ENCODE measurements around the gene ARID3A. TPM values are rescaled to one million over a fixed set of nuclear protein-coding genes. Genes with fewer than 3 reads are reported as not detected.

The ARID3A gene
- total and polyA plus RNA-seq, 2 of the 8 experiments (the other 6 are each of a cell fraction or from before 2014, with no cell fraction given): 40.5 to 77.4 TPM

DNA sequence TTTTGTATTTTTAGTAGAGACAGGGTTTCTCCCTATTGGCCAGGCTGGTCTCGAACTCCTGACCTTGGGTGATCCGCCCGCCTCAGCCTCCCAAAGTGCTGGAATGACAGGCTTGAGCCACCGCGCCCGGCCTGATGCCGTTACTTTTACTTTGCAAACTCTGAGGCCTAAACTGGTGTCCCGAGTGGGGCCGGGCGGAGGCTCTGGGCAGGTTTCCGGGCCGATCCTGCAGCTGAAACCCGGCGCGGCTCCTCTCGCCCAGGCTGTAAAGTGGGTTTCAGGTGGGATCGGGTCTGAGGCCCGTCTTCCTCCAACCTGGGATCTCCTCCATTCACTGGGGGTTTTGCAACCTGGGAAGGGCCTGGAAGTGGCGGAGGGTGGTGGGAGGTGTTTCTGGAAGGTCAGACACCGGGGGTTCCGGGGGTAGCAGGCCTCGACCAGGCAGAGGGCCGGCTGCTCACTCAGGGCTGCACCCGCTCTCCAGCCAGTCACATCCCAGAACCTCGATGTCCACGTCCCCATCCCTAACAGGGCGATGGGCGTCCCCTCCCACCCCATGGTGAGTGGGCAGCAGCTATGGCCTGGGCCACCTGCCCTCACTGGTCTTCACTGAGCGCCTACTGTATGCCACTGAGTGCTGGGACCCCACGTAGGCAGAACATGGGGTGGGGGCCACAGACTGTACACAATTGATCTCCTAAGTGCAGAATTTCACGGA is 37.0 kb downstream of the ARID3A start:
- no peak overlapping the region for H3K18ac ChIP-seq (ENCODE audit: extremely low read depth, low read length)
- DNase-seq (ENCODE audit: low read depth in 1 of 2, low spot score in 2 of 2) (no peak), FAIRE-seq (no peak)
- ChIA-PET CTCF (ENCODE audit: partially characterized antibody) (interaction anchor here (0.7 to 2.0 kb wide), 5 partner anchors 8 to 36 kb away, joined by 3 to 8 read pairs (median 5); no protein-coding TSS in a partner anchor), POLR2A (ENCODE audit: partially characterized antibody) (interaction anchor here (0.6 to 1.5 kb wide), 6 partner anchors 14 to 66 kb away, joined by 3 to 4 read pairs (median 3); no protein-coding TSS in a partner anchor)
- H4K91ac ChIP-seq (replicated peaks; ENCODE audit: insufficient read length, low read length): no peak overlapping the region
- H3K23ac ChIP-seq (ENCODE audit: insufficient read length): no peak overlapping the region
- peaks cover 5 to 33% (median 20%) of the 10 kb centered on the region in 4 experiments for H3K36me3 ChIP-seq (ENCODE audit: control insufficient read depth in 2 of 4, insufficient read depth in 4 of 4, low read length in 3 of 4)
- no peaks in the 10 kb centered on the region for H3K23me2 ChIP-seq (ENCODE audit: low read depth, low read length)
- no peak overlapping the region for H3K4me2 ChIP-seq (ENCODE audit: insufficient read depth in 1 of 2, low read depth in 2 of 2, low read length in 2 of 2)
- H2BK20ac ChIP-seq (ENCODE audit: low read length): no peak overlapping the region
- H3K79me1 ChIP-seq (ENCODE audit: low read depth, low read length): no peaks in the 10 kb centered on the region
- no peak overlapping the region for H3K9ac ChIP-seq (replicated peaks in 1 of 4; ENCODE audit: extremely low read depth in 1 of 4, low read depth in 3 of 4, low read length in 3 of 4)
- no peak overlapping the region for H4K5ac ChIP-seq (ENCODE audit: insufficient read length, low read depth, low read length)
- no peak overlapping the region for H3K4me3 ChIP-seq (ENCODE audit: extremely low read depth in 1 of 4, insufficient read depth in 2 of 4, low read depth in 3 of 4, low read length in 4 of 4)
- peaks cover 0 to 3% of the 10 kb centered on the region in 2 experiments for H4K20me1 ChIP-seq (replicated peaks in 1 of 2; ENCODE audit: control insufficient read depth in 1 of 2, insufficient read depth in 2 of 2, low read length in 2 of 2)
- no peak overlapping the region for H4K8ac ChIP-seq (ENCODE audit: extremely low read depth, insufficient read depth, low read length)
- H2BK15ac ChIP-seq (ENCODE audit: low read length): no peak overlapping the region
- H3K56ac ChIP-seq (replicated peaks; ENCODE audit: insufficient read length, low read depth, low read length): no peak overlapping the region
- no peak overlapping the region for H2AFZ ChIP-seq (ENCODE audit: low read length)
- H3K4me1 ChIP-seq (replicated peaks in 1 of 4; ENCODE audit: control insufficient read depth in 3 of 4, insufficient read depth in 4 of 4, low read length in 3 of 4): peaks cover 0 to 8% (median 4%) of the 10 kb centered on the region in 4 experiments; a peak in 3 of 7 replicates
- whole genome bisulfite sequencing, 2 experiments (ENCODE audit: extremely low coverage in 1 of 2, insufficient coverage in 1 of 2, insufficient read length in 1 of 2, insufficient replicate concordance in 2 of 2, low coverage in 1 of 2, low lambda C conversion rate in 2 of 2, missing lambda C conversion rate in 1 of 2): 90% methylated on average over 31 of the region's 31 CpGs; no CpG with 5 or more reads in 1 of the 2 experiments
- 0 out of 4 replicates have a peak, but pooled peaks cover 0 to 3% of the 10 kb centered on the region in 2 experiments for H3K79me2 ChIP-seq (ENCODE audit: control insufficient read depth in 1 of 2, insufficient read depth in 2 of 2, low read length in 2 of 2)
- no peak overlapping the region for H2BK120ac ChIP-seq (replicated peaks; ENCODE audit: low read depth, low read length)
- H2BK12ac ChIP-seq (ENCODE audit: low read depth, low read length): no peak overlapping the region
- no peak overlapping the region for H2AK5ac ChIP-seq (ENCODE audit: low read depth, low read length)
- H3K27me3 ChIP-seq (replicated peaks in 1 of 4; ENCODE audit: control insufficient read depth in 3 of 4, extremely low read depth in 1 of 4, insufficient read depth in 3 of 4, low read length in 3 of 4): no peaks in the 10 kb centered on the region
- H3K4ac ChIP-seq (replicated peaks; ENCODE audit: insufficient read length, low read depth, low read length): no peak overlapping the region
- H3K14ac ChIP-seq (ENCODE audit: insufficient read length): no peak overlapping the region
- H2BK5ac ChIP-seq (ENCODE audit: low read depth, low read length): peak overlapping the region; percentile 12; the same call in 1 of the 2 replicates
- peaks cover 0 to 7% of the 10 kb centered on the region in 2 experiments; a peak in 1 of 4 replicates for H3K9me3 ChIP-seq (ENCODE audit: insufficient read depth in 2 of 2, low read depth in 1 of 2, low read length in 1 of 2)
- no peak overlapping the region for H3K27ac ChIP-seq (ENCODE audit: low read depth, low read length)
- no peak for TF ChIP-seq SIN3A (conservative IDR thresholded peaks at IDR 0.05 in 1 of 2, IDR thresholded peaks at IDR 0.05 in 1 of 2; ENCODE audit: low read depth in 1 of 2, low read length in 2 of 2)
- TF ChIP-seq EP300 (IDR thresholded peaks at IDR 0.05; ENCODE audit: borderline replicate concordance in 1 of 2, low read depth in 2 of 2, low read length in 2 of 2): no peak
- TF ChIP-seq FOSL1 (IDR thresholded peaks at IDR 0.05; ENCODE audit: insufficient read depth, low read depth, low read length): no peak
- no peak for TF ChIP-seq BRCA1 (IDR thresholded peaks at IDR 0.05; ENCODE audit: low read depth, low read length)
- TF ChIP-seq CTBP2 (IDR thresholded peaks at IDR 0.05; ENCODE audit: borderline replicate concordance, insufficient read depth, insufficient read length, low read length): no peak
- TF ChIP-seq NRF1 (IDR thresholded peaks at IDR 0.05; ENCODE audit: low read depth, low read length): no peak
- TF ChIP-seq, protein P1, sequence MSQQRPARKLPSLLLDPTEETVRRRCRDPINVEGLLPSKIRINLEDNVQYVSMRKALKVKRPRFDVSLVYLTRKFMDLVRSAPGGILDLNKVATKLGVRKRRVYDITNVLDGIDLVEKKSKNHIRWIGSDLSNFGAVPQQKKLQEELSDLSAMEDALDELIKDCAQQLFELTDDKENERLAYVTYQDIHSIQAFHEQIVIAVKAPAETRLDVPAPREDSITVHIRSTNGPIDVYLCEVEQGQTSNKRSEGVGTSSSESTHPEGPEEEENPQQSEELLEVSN (IDR thresholded peaks at IDR 0.05): no peak
- no peak for TF ChIP-seq SIRT6 (IDR thresholded peaks at IDR 0.05; ENCODE audit: low read length)
- no peak for TF ChIP-seq JUN (IDR thresholded peaks at IDR 0.05; ENCODE audit: low read depth, low read length)
- TF ChIP-seq RNF2 (IDR thresholded peaks at IDR 0.05; ENCODE audit: borderline replicate concordance, low read depth, low read length, missing control alignments, poor library complexity, severe bottlenecking): no peak
